PC-9 (cell line): ENCODE results near the gene OR6S1. TPM values are rescaled to one million over a fixed set of nuclear protein-coding genes. Genes with fewer than 3 reads are reported as not detected.

Experiments
- BruUV-seq: library from RNA; stranded (reverse); fragments of 400-500 nt; replicated peaks from 2 replicates; lab custom pipeline; 2021; lab: Mats Ljungman, UMichigan
- CTCF ChIA-PET: fragments of 300-600 bp; sonication (Branson Sonifier 250); formaldehyde crosslinking; loops from one replicate; lab custom pipeline; 2022; ENCODE audit warnings: antibody characterized with exemption; lab: Charles Lee
- POLR2A ChIA-PET: fragments of 300-600 bp; sonication (Branson Sonifier 250); formaldehyde crosslinking; loops from one replicate; lab custom pipeline; 2022; ENCODE audit warnings: antibody characterized with exemption; ENCODE audit not compliant: unreplicated experiment; lab: Charles Lee
- DNase-seq, 2 experiments: peaks; one replicate each; pipeline versions ENCODE4 v3.0.0 to v3.0.0-alpha.2; 2015 to 2022; ENCODE audit warnings: mixed read lengths in 1 of 2
- H2AFZ ChIP-seq: fragments of 200-600 bp; sonication (generic); 2 replicates; pipeline ENCODE4 v1.8.1; 2017; ENCODE audit warnings: antibody characterized with exemption
- H3F3A ChIP-seq: fragments of 200-600 bp; sonication (generic); 2 replicates; pipeline ENCODE4 v1.8.1; 2017; ENCODE audit warnings: antibody characterized with exemption, mild to moderate bottlenecking, low read depth; ENCODE audit not compliant: insufficient read depth
- H3K27ac ChIP-seq: fragments of 200-600 bp; sonication (generic); 2 replicates; pipeline ENCODE4 v1.6.1; 2016; ENCODE audit warnings: mixed run types
- H3K27me3 ChIP-seq: fragments of 200-600 bp; sonication (generic); 2 replicates; pipeline ENCODE4 v1.6.1; 2016; ENCODE audit warnings: low read depth, mixed run types; ENCODE audit not compliant: insufficient read depth
- H3K36me3 ChIP-seq: fragments of 200-600 bp; sonication (generic); 2 replicates; pipeline ENCODE4 v1.6.1; 2016; ENCODE audit warnings: low read depth, mixed run types
- H3K4me1 ChIP-seq: fragments of 200-600 bp; sonication (generic); replicated peaks from 2 replicates; pipeline ENCODE4 v1.6.1; 2016; ENCODE audit warnings: mixed run types; ENCODE audit not compliant: insufficient read depth
- H3K4me2 ChIP-seq: fragments of 200-600 bp; sonication (generic); 2 replicates; pipeline ENCODE4 v1.6.1; 2017; ENCODE audit warnings: mixed run types
- H3K4me3 ChIP-seq: fragments of 200-600 bp; sonication (generic); 2 replicates; pipeline ENCODE4 v1.6.1; 2016; ENCODE audit warnings: mixed run types
- H3K79me2 ChIP-seq: fragments of 200-600 bp; sonication (generic); 2 replicates; pipeline ENCODE4 v1.6.1; 2017; ENCODE audit warnings: low read depth, mixed run types
- H3K9me2 ChIP-seq: fragments of 200-600 bp; sonication (generic); 2 replicates; pipeline ENCODE4 v1.8.1; 2017; ENCODE audit warnings: mild to moderate bottlenecking; ENCODE audit not compliant: insufficient read depth
- H3K9me3 ChIP-seq: fragments of 200-600 bp; sonication (generic); 2 replicates; pipeline ENCODE4 v1.8.1; 2016; ENCODE audit warnings: low read depth; ENCODE audit not compliant: insufficient read depth
- H4K20me1 ChIP-seq: fragments of 200-600 bp; sonication (generic); 2 replicates; pipeline ENCODE4 v1.8.1; 2017; ENCODE audit not compliant: insufficient read depth
- CTCF ChIP-seq: fragments of 200-600 bp; sonication (generic); conservative IDR thresholded peaks from 2 replicates; pipeline ENCODE4 v1.6.1; 2017; ENCODE audit warnings: mixed run types, antibody characterized with exemption, mild to moderate bottlenecking, moderate library complexity
- EZH2 ChIP-seq: fragments of 200-600 bp; sonication (generic); IDR thresholded peaks from 2 replicates; pipeline ENCODE4 v1.8.0; 2017; ENCODE audit warnings: antibody characterized with exemption, low read depth
- intact Hi-C: fragments of 100-400 bp; cut with micrococcal nuclease; formaldehyde crosslinking; loops from one replicate; pipeline ENCODE4 v1.10.0; 2022; ENCODE audit not compliant: unreplicated experiment
- total RNA-seq: library from RNA; stranded (reverse); gene quantifications from 2 replicates; pipeline ENCODE4 v1.2.3, GENCODE V29; 2021

OR6S1 gene
- total RNA-seq, 1 experiment from 2014 or later: not detected

- peaks cover 41% of the 10 kb centered on the region; the same call in 1 of the 2 replicates for H3F3A ChIP-seq
- H4K20me1 ChIP-seq: no peaks in the 10 kb centered on the region
- no peaks in the 10 kb centered on the region for H3K9me2 ChIP-seq
- POLR2A ChIA-PET: no interaction called here
- peak overlapping the region; percentile 75 for H3K4me3 ChIP-seq
- BruUV-seq: no TSS peak
- H3K9me3 ChIP-seq: no peaks in the 10 kb centered on the region
- peak overlapping the region; percentile 82 for H3K27ac ChIP-seq
- peaks cover 21% of the 10 kb centered on the region for H3K4me1 ChIP-seq
- peak overlapping the region; percentile 81 for H2AFZ ChIP-seq
- TF ChIP-seq CTCF (no peak), EZH2 (no peak)
- no peak for DNase-seq
- CTCF ChIA-PET: interaction anchor here (0.6 to 0.8 kb wide), 2 partner anchors 226 to 290 kb away, joined by 3 read pairs; no protein-coding TSS in a partner anchor
- intact Hi-C loops: loop anchor here (1.0 to 5.0 kb wide), 3 partner anchors 48 to 269 kb away; partner anchors contain the start of gene TEP1
- H3K4me2 ChIP-seq: peak overlapping the region; percentile 95
- no peaks in the 10 kb centered on the region for H3K79me2 ChIP-seq
- no peaks in the 10 kb centered on the region for H3K27me3 ChIP-seq
- no peaks in the 10 kb centered on the region for H3K36me3 ChIP-seq
Measured at GRCh38 chr14:20680843-20681347, 39.4 kb upstream of the OR6S1 start.

GRCh38 chr14:20680363-20680762 is 38.9 kb upstream of the OR6S1 start:
- H3K36me3 ChIP-seq: no peaks in the 10 kb centered on the region
- no peaks in the 10 kb centered on the region for H3K9me3 ChIP-seq
- no peaks in the 10 kb centered on the region for H4K20me1 ChIP-seq
- intact Hi-C loops: loop anchor here (2.0 to 5.0 kb wide), 2 partner anchors 48 to 268 kb away; partner anchors contain the start of gene TEP1
- no peak overlapping the region for H3K27ac ChIP-seq
- peaks cover 19% of the 10 kb centered on the region for H3K4me1 ChIP-seq
- no peaks in the 10 kb centered on the region for H3K27me3 ChIP-seq
- H3K9me2 ChIP-seq: no peaks in the 10 kb centered on the region
- BruUV-seq: no TSS peak
- TF ChIP-seq EZH2 (no peak), CTCF (no peak)
- H3F3A ChIP-seq: peaks cover 37% of the 10 kb centered on the region; the same call in 1 of the 2 replicates
- no peaks in the 10 kb centered on the region for H3K79me2 ChIP-seq
- peak overlapping the region; percentile 75; the same call in 1 of the 2 replicates for H3K4me3 ChIP-seq
- no peak for DNase-seq
- POLR2A ChIA-PET: no interaction called here
- peak overlapping the region; percentile 81 for H2AFZ ChIP-seq
- CTCF ChIA-PET: interaction anchor here (0.8 kb wide), 1 partner anchor 291 kb away, joined by 3 read pairs; no protein-coding TSS in a partner anchor
- H3K4me2 ChIP-seq: peak overlapping the region; percentile 95

DNA sequence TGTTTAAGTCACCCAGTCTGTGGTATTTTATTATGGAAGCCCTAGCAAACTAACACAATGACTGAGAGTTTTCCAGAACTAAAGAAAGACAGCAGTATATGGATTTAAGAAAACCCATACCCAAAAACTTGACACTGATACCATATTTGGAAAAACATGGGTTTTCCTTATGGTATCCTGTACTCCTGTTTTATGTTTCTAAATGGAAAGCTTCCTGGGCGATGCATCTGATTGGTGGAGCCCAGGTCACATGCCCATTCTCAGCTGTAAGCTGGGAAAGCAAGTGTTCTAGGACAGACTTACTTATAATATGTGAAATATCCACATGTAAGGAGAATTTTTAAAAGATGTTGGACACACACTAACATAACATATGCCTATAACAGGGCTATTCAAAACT is 38.4 kb upstream of the OR6S1 start:
- Histone ChIP-seq H3K27ac (no peak overlapping the region), H3K36me3 (no peaks in the 10 kb centered on the region), H3K9me2 (no peaks in the 10 kb centered on the region), H3K79me2 (no peaks in the 10 kb centered on the region), H4K20me1 (no peaks in the 10 kb centered on the region), H3F3A (peaks cover 33% of the 10 kb centered on the region; the same call in 1 of the 2 replicates), H3K4me3 (peak overlapping the region; percentile 75; the same call in 1 of the 2 replicates), H3K9me3 (no peaks in the 10 kb centered on the region), H3K4me1 (peaks cover 16% of the 10 kb centered on the region), H3K27me3 (no peaks in the 10 kb centered on the region), H2AFZ (0 out of 2 replicates have a peak overlapping the region, but pooled peaks have one; percentile 81), H3K4me2 (peak overlapping the region; percentile 95)
- CTCF ChIA-PET: no interaction called here
- intact Hi-C loops: loop anchor here (2.0 to 5.0 kb wide), 2 partner anchors 47 to 268 kb away; partner anchors contain the start of gene TEP1
- peak in 1 of 2 experiments; percentile 21 for DNase-seq
- BruUV-seq: no TSS peak
- TF ChIP-seq CTCF (no peak), EZH2 (no peak)
- POLR2A ChIA-PET: no interaction called here
